ENCODE results near the gene HLA-DRB5. TPM values are rescaled to one million over a fixed set of nuclear protein-coding genes. Genes with fewer than 3 reads are reported as not detected.
"Not testable (repeated sequence)": the region's sequence is repeated elsewhere in the genome, so short reads cannot be mapped to it uniquely, and the experiment has no call there.

HLA-DRB5 gene
- total RNA-seq, 1 experiment from 2014 or later = 0.21 TPM

- DNase-seq = peak; percentile 59
- H3K27me3 ChIP-seq (ENCODE audit: control insufficient read depth, insufficient read depth, low read length); H3K4me3 ChIP-seq (ENCODE audit: insufficient read depth, low read depth, low read length); H3K36me3 ChIP-seq (replicated peaks; ENCODE audit: control insufficient read depth, insufficient read depth, low read length): not testable (repeated sequence)
These were observed 56.4 kb downstream of the HLA-DRB5 start for GRCh38 chr6:32473376-32474348.

GRCh38 chr6:32472781-32473375 is 57.2 kb downstream of the HLA-DRB5 start:
- H3K36me3 ChIP-seq (replicated peaks; ENCODE audit: control insufficient read depth, insufficient read depth, low read length) = no peaks in the 10 kb centered on the region
- H3K4me3 ChIP-seq (ENCODE audit: insufficient read depth, low read depth, low read length) = no peak overlapping the region
- no peak for DNase-seq
- H3K27me3 ChIP-seq (ENCODE audit: control insufficient read depth, insufficient read depth, low read length) = no peaks in the 10 kb centered on the region

- H3K36me3 ChIP-seq (replicated peaks; ENCODE audit: control insufficient read depth, insufficient read depth, low read length); DNase-seq; H3K27me3 ChIP-seq (ENCODE audit: control insufficient read depth, insufficient read depth, low read length): not testable (repeated sequence)
These were observed 62.2 kb downstream of the HLA-DRB5 start for GRCh38 chr6:32467743-32468503.

More at GRCh38 chr6:32467743-32468503, 62.2 kb downstream of the HLA-DRB5 start:
- not testable (repeated sequence) for H3K4me3 ChIP-seq (ENCODE audit: insufficient read depth, low read depth, low read length)

Other genes with a start within 250 kb of the HLA-DRB5 start
- gene TSBP1, start 158.4 kb downstream of the HLA-DRB5 start, total RNA-seq (2014; rRNA removed; shearing (Covaris generic)) = not detected in 2 replicates
- gene BTNL2, start 123.1 kb downstream of the HLA-DRB5 start, total RNA-seq (2014; rRNA removed; shearing (Covaris generic)) = not detected in 2 replicates
- 0.33 TPM in 1 of 2 replicates, not detected in the other for gene HLA-DRA, start 90.4 kb downstream of the HLA-DRB5 start, total RNA-seq (2014; rRNA removed; shearing (Covaris generic))
- gene HLA-DRB1, start 59.6 kb upstream of the HLA-DRB5 start, total RNA-seq (2014; rRNA removed; shearing (Covaris generic)) = 0.48 TPM in 1 of 2 replicates, not detected in the other
- not detected in 2 replicates for gene HLA-DQA1, start 107.1 kb upstream of the HLA-DRB5 start, total RNA-seq (2014; rRNA removed; shearing (Covaris generic))
- gene HLA-DQB1, start 136.4 kb upstream of the HLA-DRB5 start, total RNA-seq (2014; rRNA removed; shearing (Covaris generic)) = under 0.01 TPM in 1 of 2 replicates, not detected in the other
- not detected in 2 replicates for gene HLA-DQA2, start 211.1 kb upstream of the HLA-DRB5 start, total RNA-seq (2014; rRNA removed; shearing (Covaris generic))
- not detected in 2 replicates for gene HLA-DQB2, start 233.2 kb upstream of the HLA-DRB5 start, total RNA-seq (2014; rRNA removed; shearing (Covaris generic))

Data from H7 (cell line).